Left cardiac atrium (tissue), 4 donors: ENCODE measurements around the gene UBXN4. TPM values are rescaled to one million over a fixed set of nuclear protein-coding genes. Genes with fewer than 3 reads are reported as not detected.

Experiments used
- ATAC-seq, 2 donors: fragments of 200-7000 bp; cut with Tn5 transposase; one replicate each; pipeline ENCODE4 v1.9.1; 2020; ENCODE audit warnings: mild to moderate bottlenecking in 2 of 2, moderate library complexity in 2 of 2
- DNase-seq: peaks from one replicate; pipeline ENCODE4 v3.0.0-alpha.2; 2020
- intact Hi-C, 2 donors: fragments of 100-400 bp; cut with DNase I; formaldehyde crosslinking; loops; one replicate each; pipeline versions ENCODE4 v1.14.1 to v1.15.1; 2022 to 2023
- total RNA-seq, 2 donors: library from RNA; stranded (reverse); fragmentation: NEBNext Ultra II Directional; extraction: Animal tissue kit (Norgen Biotek cat#: 25700); gene quantifications; one replicate each; pipeline ENCODE4 v1.2.1, GENCODE V29; 2021
- donor health status: DM: no; HTN: yes; CAD: no.
- donor health status: DM: no; HTN: yes; CAD: no; lungs with severe emphysema.
- donor health status: DM: yes; HTN: yes; CAD: no.
- donor health status: Dilated cardiomyopathy.

The UBXN4 gene
- total RNA-seq, 2 donors from 2014 or later = 56.6 to 75.8 TPM

DNA sequence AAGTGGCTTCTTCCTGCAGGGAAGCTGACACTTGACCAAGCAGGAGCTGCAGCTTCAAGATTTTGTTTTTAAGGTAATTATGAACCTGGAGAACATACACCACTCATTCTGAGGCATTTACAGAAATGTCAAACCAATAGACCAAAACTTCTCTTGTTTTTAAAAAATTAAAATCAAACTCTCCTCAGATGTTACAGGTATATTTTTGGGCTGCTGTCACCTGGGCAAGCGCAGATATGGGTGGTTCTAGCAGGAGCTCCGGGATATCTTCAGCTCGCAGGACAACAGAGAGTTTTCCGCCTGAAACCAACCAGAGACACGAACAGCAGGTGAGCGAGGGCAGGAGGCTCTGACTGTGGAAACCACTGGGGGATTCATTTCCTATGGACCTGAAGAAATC is 91.2 kb downstream of the UBXN4 start:
- intact Hi-C loops = no loop called here
- no peak for DNase-seq
- no peak for ATAC-seq

Other genes starting within 250 kb of the UBXN4 start
- 1 to 10 TPM; 2.4 to 2.8 TPM for gene ZRANB3, start 210.6 kb upstream of the UBXN4 start, total RNA-seq
- 10 to 100 TPM; 19.4 to 22.0 TPM for gene R3HDM1, start 210.4 kb upstream of the UBXN4 start, total RNA-seq
- gene LCT, start 95.3 kb downstream of the UBXN4 start, total RNA-seq = not detected
- 1 to 10 TPM; 7.7 to 9.2 TPM for gene MCM6, start 134.6 kb downstream of the UBXN4 start, total RNA-seq
- gene DARS1, start 243.8 kb downstream of the UBXN4 start, total RNA-seq = 10 to 100 TPM; 56.8 to 71.8 TPM